Skeletal muscle satellite cell (primary cell): ENCODE data around the gene ITPRIP.

Experiments
- H3K27me3 ChIP-seq: 2 replicates; pipeline ENCODE4 v1.7.0; 2013; ENCODE audit warnings: low read length; ENCODE audit not compliant: control insufficient read depth, insufficient read depth
- H3K36me3 ChIP-seq: 2 replicates; pipeline ENCODE4 v1.7.0; 2013; ENCODE audit warnings: mild to moderate bottlenecking, control low read depth, low read length; ENCODE audit not compliant: insufficient read depth
- H3K4me1 ChIP-seq: 2 replicates; pipeline ENCODE4 v1.7.0; 2013; ENCODE audit warnings: low read length; ENCODE audit not compliant: control insufficient read depth, insufficient read depth
- H3K4me2 ChIP-seq: 2 replicates; pipeline ENCODE4 v1.7.0; 2013; ENCODE audit warnings: mild to moderate bottlenecking, low read length
- H3K4me3 ChIP-seq: 2 replicates; pipeline ENCODE4 v1.7.0; 2013; ENCODE audit warnings: low read length
- H3K9ac ChIP-seq: 2 replicates; pipeline ENCODE4 v1.7.0; 2013; ENCODE audit warnings: mild to moderate bottlenecking, low read depth, low read length, moderate library complexity
- H3K9me3 ChIP-seq: replicated peaks from 2 replicates; pipeline ENCODE4 v1.7.0; 2013; ENCODE audit warnings: mild to moderate bottlenecking, control low read depth, low read length

ITPRIP gene

GRCh38 chr10:104339469-104340110, 1.3 kb upstream of the ITPRIP start:
- Histone ChIP-seq H3K9ac (peak overlapping the region; percentile 96), H3K4me3 (peak overlapping the region; percentile 96), H3K4me2 (peak overlapping the region; percentile 92), H3K36me3 (peaks cover 14% of the 10 kb centered on the region), H3K4me1 (peaks cover 37% of the 10 kb centered on the region), H3K9me3 (no peaks in the 10 kb centered on the region), H3K27me3 (no peaks in the 10 kb centered on the region)

- peaks cover 53% of the 10 kb centered on the region for H3K4me1 ChIP-seq
- peak overlapping the region; percentile 96 for H3K9ac ChIP-seq
- H3K9me3 ChIP-seq, result no peaks in the 10 kb centered on the region
- H3K36me3 ChIP-seq, result peaks cover 34% of the 10 kb centered on the region
- H3K4me2 ChIP-seq, result peak overlapping the region; percentile 92
- peak overlapping the region; percentile 96 for H3K4me3 ChIP-seq
- H3K27me3 ChIP-seq, result no peaks in the 10 kb centered on the region
Observed at GRCh38 chr10:104337521-104337984, 712 bp downstream of the ITPRIP start.

GRCh38 chr10:104336821-104337467, 1.3 kb downstream of the ITPRIP start:
- Histone ChIP-seq H3K4me1 (peaks cover 59% of the 10 kb centered on the region), H3K4me2 (peak overlapping the region; percentile 92), H3K4me3 (peak overlapping the region; percentile 96), H3K9me3 (no peaks in the 10 kb centered on the region), H3K36me3 (peaks cover 37% of the 10 kb centered on the region), H3K27me3 (no peaks in the 10 kb centered on the region), H3K9ac (peak overlapping the region; percentile 96)

GRCh38 chr10:104334965-104335650, 3.2 kb downstream of the ITPRIP start:
- H3K4me3 ChIP-seq, result peak overlapping the region; percentile 96
- H3K4me1 ChIP-seq, result peaks cover 72% of the 10 kb centered on the region

GRCh38 chr10:104334561-104334960, 3.7 kb downstream of the ITPRIP start:
- no peaks in the 10 kb centered on the region for H3K27me3 ChIP-seq
- no peak overlapping the region for H3K9ac ChIP-seq
- peak overlapping the region; percentile 92 for H3K4me2 ChIP-seq
- H3K4me1 ChIP-seq, result peaks cover 72% of the 10 kb centered on the region
- no peaks in the 10 kb centered on the region for H3K9me3 ChIP-seq
- H3K36me3 ChIP-seq, result peaks cover 41% of the 10 kb centered on the region
- H3K4me3 ChIP-seq, result no peak overlapping the region

More at GRCh38 chr10:104334965-104335650, 3.2 kb downstream of the ITPRIP start:
- Histone ChIP-seq H3K36me3 (peaks cover 41% of the 10 kb centered on the region), H3K9me3 (no peaks in the 10 kb centered on the region), H3K4me2 (peak overlapping the region; percentile 92), H3K9ac (peak overlapping the region; percentile 96), H3K27me3 (no peaks in the 10 kb centered on the region)

DNA sequence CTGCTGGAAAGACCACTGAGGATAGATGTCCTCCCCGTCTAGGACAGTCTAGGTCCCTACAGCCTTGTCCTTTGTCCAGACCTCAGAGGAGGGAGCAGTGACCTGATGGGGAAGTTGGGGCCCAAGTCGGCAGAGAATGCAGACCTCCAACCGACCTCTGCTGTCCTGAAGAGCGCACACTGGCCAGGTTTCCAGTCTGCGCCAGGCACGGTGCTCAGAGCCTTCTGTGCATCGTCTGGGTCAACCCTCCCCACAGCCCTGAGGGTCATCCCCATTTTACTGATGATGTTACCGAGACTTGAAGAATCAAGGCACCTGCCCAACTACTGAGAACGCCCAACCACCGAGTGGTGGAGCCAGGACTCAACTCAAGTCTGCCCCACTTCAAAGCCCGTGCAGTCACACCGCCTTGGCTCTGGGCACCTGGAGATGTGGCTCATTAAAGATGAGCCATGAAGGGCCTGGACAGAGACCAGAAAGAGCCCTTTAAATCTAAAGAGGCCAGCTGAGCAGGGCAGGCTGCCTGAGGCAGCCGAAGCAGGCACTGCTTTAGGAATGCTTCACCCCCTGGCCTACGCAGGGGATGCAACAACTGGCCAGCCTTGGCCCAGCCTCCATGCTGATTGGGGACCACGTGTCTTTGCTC, 4.4 kb downstream of the ITPRIP start:
- peaks cover 41% of the 10 kb centered on the region for H3K36me3 ChIP-seq
- peak overlapping the region; percentile 16 for H3K4me2 ChIP-seq
- no peaks in the 10 kb centered on the region for H3K27me3 ChIP-seq
- no peak overlapping the region for H3K4me3 ChIP-seq
- H3K9ac ChIP-seq, result no peak overlapping the region
- no peaks in the 10 kb centered on the region for H3K9me3 ChIP-seq
- H3K4me1 ChIP-seq, result peaks cover 74% of the 10 kb centered on the region

GRCh38 chr10:104333032-104333727, 5.1 kb downstream of the ITPRIP start:
- peaks cover 41% of the 10 kb centered on the region for H3K36me3 ChIP-seq
- no peak overlapping the region for H3K9ac ChIP-seq
- peaks cover 80% of the 10 kb centered on the region for H3K4me1 ChIP-seq
- peak overlapping the region; percentile 16 for H3K4me2 ChIP-seq
- no peaks in the 10 kb centered on the region for H3K9me3 ChIP-seq
- H3K27me3 ChIP-seq, result no peaks in the 10 kb centered on the region
- H3K4me3 ChIP-seq, result no peak overlapping the region

- H3K36me3 ChIP-seq, result peaks cover 45% of the 10 kb centered on the region
- H3K9ac ChIP-seq, result peak overlapping the region; percentile 88
- H3K4me1 ChIP-seq, result peaks cover 88% of the 10 kb centered on the region
- H3K9me3 ChIP-seq, result no peaks in the 10 kb centered on the region
- no peaks in the 10 kb centered on the region for H3K27me3 ChIP-seq
- H3K4me3 ChIP-seq, result no peak overlapping the region
- peak overlapping the region; percentile 7 for H3K4me2 ChIP-seq
Observed at GRCh38 chr10:104332243-104333031, 5.8 kb downstream of the ITPRIP start.

DNA sequence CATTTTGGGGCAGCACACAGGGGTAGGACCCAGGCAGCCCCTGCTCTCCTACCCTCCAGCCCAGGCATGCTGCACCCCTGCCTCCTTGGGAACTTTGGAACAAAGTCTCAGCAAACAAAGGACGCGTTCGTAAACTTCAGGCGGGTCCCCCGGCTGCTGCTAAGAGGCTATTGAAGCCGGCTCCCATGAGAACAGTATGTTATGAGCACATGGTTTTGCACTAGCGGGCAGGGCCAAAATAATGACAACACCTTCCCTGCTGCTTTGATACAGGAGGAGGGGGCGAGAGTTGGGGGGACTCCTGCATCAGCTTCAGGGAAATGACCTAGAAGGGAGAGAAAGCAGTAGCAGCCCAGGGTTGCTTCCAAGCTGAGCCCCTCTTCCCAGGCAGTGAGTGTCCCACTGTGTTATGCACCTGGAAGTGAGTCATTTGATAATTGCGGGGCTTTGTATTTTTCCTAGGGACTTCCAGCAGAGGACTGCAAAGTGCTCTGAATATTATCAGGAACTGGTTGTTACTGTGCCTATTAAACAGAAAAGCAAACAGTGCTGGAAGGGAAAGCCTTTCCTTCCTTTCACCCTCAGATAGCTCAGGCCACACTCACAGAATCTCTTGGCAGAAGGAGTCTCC, 6.9 kb downstream of the ITPRIP start:
- peak overlapping the region; percentile 88 for H3K9ac ChIP-seq
- no peaks in the 10 kb centered on the region for H3K9me3 ChIP-seq
- H3K27me3 ChIP-seq, result no peaks in the 10 kb centered on the region
- H3K4me2 ChIP-seq, result peak overlapping the region; percentile 77
- no peak overlapping the region for H3K4me3 ChIP-seq
- peaks cover 52% of the 10 kb centered on the region for H3K36me3 ChIP-seq
- peaks cover 99% of the 10 kb centered on the region for H3K4me1 ChIP-seq
